Measurements from ENCODE around the gene ZNF436.
A peak's percentile ranks its signal among the peaks of the same experiment; 100 is the strongest.

Gene ZNF436

DNA sequence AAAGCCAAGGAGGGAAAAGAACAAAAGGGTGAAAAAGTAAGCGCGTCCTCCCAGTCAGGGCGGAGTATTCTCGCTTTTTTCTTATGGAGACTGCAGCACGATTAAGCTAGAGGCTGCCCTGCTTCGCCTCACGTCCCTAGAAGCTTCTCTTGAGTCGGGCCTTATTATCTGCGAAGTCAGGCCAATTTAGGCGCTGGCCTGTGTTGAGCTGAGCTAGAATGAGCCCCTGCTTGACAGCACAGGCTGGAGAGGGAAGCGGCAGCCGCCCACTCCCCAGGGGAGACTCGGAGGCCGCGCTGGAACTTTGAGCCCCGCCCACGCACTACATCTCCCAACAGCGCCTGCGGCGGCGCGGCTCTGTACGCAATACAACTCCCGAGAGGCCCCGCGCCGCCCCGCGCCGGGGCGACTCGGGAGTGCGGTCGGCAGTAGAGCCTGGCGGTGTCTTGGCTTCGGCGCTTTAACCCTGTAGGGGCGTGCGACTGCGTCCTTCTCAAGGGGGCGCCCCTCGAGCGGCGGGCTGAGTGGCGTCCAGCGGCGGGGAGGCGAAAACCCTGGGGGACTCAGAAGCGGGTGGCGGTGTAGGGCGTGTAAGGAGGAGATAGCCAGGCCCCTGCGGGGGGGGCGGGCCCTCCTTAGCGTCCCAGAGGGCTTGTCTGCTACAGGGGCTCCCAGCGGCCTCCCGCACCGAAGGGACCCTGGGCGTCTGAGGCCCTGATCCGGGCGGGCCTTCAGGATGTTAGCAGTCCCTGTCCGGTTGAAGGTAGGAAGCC, 888 bp downstream of the ZNF436 start:
- peak; percentile 90 for DNase-seq (ENCODE audit: extremely low spot score)
- ChIA-PET POLR2A (interaction anchor here (0.8 to 1.7 kb wide), 3 partner anchors 8 to 24 kb away, joined by 4 to 11 read pairs (median 5); partner anchors contain the start of gene HNRNPR), CTCF (interaction anchor here (0.7 to 1.9 kb wide), 7 partner anchors 11 to 266 kb away, joined by 3 to 10 read pairs (median 4); partner anchors contain the start of gene HNRNPR)
- TF ChIP-seq, protein P1, sequence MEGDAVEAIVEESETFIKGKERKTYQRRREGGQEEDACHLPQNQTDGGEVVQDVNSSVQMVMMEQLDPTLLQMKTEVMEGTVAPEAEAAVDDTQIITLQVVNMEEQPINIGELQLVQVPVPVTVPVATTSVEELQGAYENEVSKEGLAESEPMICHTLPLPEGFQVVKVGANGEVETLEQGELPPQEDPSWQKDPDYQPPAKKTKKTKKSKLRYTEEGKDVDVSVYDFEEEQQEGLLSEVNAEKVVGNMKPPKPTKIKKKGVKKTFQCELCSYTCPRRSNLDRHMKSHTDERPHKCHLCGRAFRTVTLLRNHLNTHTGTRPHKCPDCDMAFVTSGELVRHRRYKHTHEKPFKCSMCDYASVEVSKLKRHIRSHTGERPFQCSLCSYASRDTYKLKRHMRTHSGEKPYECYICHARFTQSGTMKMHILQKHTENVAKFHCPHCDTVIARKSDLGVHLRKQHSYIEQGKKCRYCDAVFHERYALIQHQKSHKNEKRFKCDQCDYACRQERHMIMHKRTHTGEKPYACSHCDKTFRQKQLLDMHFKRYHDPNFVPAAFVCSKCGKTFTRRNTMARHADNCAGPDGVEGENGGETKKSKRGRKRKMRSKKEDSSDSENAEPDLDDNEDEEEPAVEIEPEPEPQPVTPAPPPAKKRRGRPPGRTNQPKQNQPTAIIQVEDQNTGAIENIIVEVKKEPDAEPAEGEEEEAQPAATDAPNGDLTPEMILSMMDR (IDR thresholded peaks at IDR 0.05; ENCODE audit: control extremely low read depth, extremely low read depth, low read depth, missing control alignments) = no peak

- ChIA-PET CTCF (interaction anchor here (0.7 to 1.9 kb wide), 8 partner anchors 8 to 267 kb away, joined by 3 to 10 read pairs (median 4); partner anchors contain the start of gene HNRNPR), POLR2A (interaction anchor here (0.6 to 1.7 kb wide), 3 partner anchors 8 to 199 kb away, joined by 3 to 11 read pairs (median 4); partner anchors contain the start of genes HNRNPR and LUZP1)
- peak; percentile 100 for DNase-seq (ENCODE audit: extremely low spot score)
- TF ChIP-seq, protein P1 (IDR thresholded peaks at IDR 0.05; ENCODE audit: control extremely low read depth, extremely low read depth, low read depth, missing control alignments) = no peak
Observed at GRCh38 chr1:23367791-23368561, 1.7 kb downstream of the ZNF436 start.

DNA sequence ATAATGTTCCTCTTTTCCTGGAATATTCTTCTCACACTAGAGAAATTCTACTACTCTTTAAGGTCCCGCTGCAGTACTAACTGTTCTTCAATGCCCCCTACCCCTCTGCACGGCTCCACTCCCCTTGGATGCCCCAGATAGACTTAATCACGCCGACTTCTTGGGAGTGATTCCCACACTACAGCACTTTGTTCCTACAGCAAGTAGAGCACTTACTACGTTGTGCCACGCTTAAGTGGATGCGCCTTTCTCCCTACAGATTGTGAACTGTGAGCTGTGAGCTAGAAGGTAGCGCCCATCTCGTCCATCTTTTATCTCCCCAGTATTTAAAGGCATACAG, 2.2 kb downstream of the ZNF436 start:
- no peak for DNase-seq (ENCODE audit: extremely low spot score)
- TF ChIP-seq, protein P1 (IDR thresholded peaks at IDR 0.05; ENCODE audit: control extremely low read depth, extremely low read depth, low read depth, missing control alignments) = no peak
- ChIA-PET CTCF (interaction anchor here (1.3 to 1.9 kb wide), 5 partner anchors 9 to 268 kb away, joined by 4 to 10 read pairs (median 5); partner anchors contain the start of gene HNRNPR), POLR2A (interaction anchor here (1.7 kb wide), 1 partner anchor 23 kb away, joined by 11 read pairs; the partner anchor contains the start of gene HNRNPR)

DNA sequence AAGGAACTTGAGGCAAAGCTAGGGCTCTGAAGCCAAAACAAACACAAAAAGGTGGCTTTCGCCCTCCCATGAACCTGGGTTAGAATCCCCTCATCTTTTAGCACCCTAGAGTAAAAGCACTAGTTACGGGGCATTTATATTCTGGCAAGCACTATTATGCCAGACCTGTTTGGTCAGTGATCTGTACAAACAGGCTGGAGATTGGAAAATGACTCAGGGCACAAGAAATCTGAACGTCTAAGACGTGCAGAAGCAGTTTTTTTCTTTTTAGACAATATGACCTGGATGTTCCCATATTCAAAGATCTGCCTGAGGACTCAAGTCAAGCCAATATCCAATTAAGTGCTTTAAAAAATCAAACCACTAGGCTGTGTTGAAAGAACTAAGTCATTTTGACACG, 3.0 kb downstream of the ZNF436 start:
- CTCF ChIA-PET = interaction anchor here (1.7 kb wide), 1 partner anchor 269 kb away, joined by 5 read pairs; no protein-coding TSS in a partner anchor
- POLR2A ChIA-PET = no interaction called here
- TF ChIP-seq, protein P1 (IDR thresholded peaks at IDR 0.05; ENCODE audit: control extremely low read depth, extremely low read depth, low read depth, missing control alignments) = no peak
- DNase-seq (ENCODE audit: extremely low spot score) = no peak

DNA sequence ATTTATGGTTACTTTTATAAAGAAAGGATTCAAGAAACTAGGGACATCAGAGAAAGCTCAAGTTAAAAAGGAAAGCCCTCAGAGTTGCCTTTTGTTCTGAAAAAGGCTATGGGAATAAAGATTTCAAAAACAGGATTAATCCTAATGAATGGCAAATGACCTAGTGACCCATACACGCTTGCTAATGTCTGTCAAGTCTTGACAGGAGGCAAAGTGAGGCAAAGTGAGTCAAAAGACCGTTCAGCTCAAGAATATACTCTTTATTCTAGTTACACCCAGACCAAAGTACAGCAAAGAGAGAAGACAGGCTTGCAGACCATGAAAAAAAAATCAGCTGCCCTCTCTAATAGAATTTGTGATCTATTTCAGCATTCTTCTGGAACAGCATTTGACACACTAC, 3.5 kb downstream of the ZNF436 start:
- CTCF ChIA-PET = no interaction called here
- no peak for DNase-seq (ENCODE audit: extremely low spot score)
- POLR2A ChIA-PET = interaction anchor here (1.5 kb wide), 1 partner anchor 22 kb away, joined by 5 read pairs; the partner anchor contains the start of gene HNRNPR
- TF ChIP-seq, protein P1 (IDR thresholded peaks at IDR 0.05; ENCODE audit: control extremely low read depth, extremely low read depth, low read depth, missing control alignments) = no peak

DNA sequence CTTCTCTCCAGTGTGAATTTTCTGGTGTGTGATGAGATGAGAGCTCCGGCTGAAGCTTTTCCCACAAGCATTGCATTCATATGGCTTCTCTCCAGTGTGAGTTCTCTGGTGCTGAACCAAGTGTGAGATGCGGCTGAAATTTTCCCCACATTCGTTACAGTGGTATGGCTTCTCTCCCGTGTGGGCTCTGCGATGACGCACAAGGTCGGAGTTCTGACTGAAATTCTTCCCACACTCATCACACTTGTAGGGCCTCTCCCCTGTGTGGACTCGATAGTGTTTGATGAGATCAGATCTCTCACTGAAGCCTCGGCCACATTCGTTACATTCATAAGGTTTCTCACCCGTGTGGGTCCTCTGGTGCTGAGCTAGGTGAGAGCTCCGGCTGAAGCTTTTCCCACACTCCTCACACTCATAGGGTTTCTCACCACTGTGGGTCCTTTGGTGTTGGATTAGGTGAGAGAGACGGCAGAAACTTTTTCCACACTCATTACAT, 7.4 kb downstream of the ZNF436 start:
- TF ChIP-seq, protein P1 (IDR thresholded peaks at IDR 0.05; ENCODE audit: control extremely low read depth, extremely low read depth, low read depth, missing control alignments) = no peak
- ChIA-PET CTCF (interaction anchor here (0.9 to 1.4 kb wide), 4 partner anchors 12 to 41 kb away, joined by 3 to 5 read pairs (median 4); partner anchors contain the start of gene HNRNPR), POLR2A (no interaction called here)
- DNase-seq (ENCODE audit: extremely low spot score) = no peak
